HEK293 (cell line): Measurements from ENCODE around the gene NAAA.

Experiments used
- CTCF ChIP-seq: fragments of 450-650 bp; formaldehyde crosslinking; IDR thresholded peaks from 2 replicates; pipeline ENCODE4 v1.5.1; 2016; ENCODE audit warnings: missing biosample characterization, missing genetic modification characterization
- IKZF3 ChIP-seq: fragments of 450-650 bp; IDR thresholded peaks from 2 replicates; pipeline ENCODE4 v1.5.0; 2018; ENCODE audit warnings: missing biosample characterization, mild to moderate bottlenecking, missing genetic modification characterization, moderate library complexity
- KLF16 ChIP-seq: fragments of 450-650 bp; formaldehyde crosslinking; IDR thresholded peaks from 2 replicates; pipeline ENCODE4 v1.5.1; 2017; ENCODE audit warnings: missing biosample characterization, missing genetic modification characterization
- SALL2 ChIP-seq: fragments of 450-650 bp; formaldehyde crosslinking; IDR thresholded peaks from 2 replicates; pipeline ENCODE4 v1.5.0; 2017; ENCODE audit warnings: missing biosample characterization, mild to moderate bottlenecking, missing genetic modification characterization, borderline replicate concordance
- ZBTB44 ChIP-seq: fragments of 450-650 bp; IDR thresholded peaks from 2 replicates; pipeline ENCODE4 v1.5.1; 2018; ENCODE audit warnings: missing biosample characterization, mild to moderate bottlenecking, missing genetic modification characterization
- ZBTB49 ChIP-seq: fragments of 450-650 bp; formaldehyde crosslinking; IDR thresholded peaks from 2 replicates; pipeline ENCODE4 v1.5.1; 2016; ENCODE audit warnings: missing biosample characterization, missing genetic modification characterization, low read depth
- ZBTB7A ChIP-seq: fragments of 450-650 bp; formaldehyde crosslinking; IDR thresholded peaks from 2 replicates; pipeline ENCODE4 v1.5.1; 2016; ENCODE audit warnings: low read depth, missing biosample characterization, missing genetic modification characterization
- ZNF19 ChIP-seq: fragments of 450-650 bp; formaldehyde crosslinking; IDR thresholded peaks from 2 replicates; pipeline ENCODE4; 2016; ENCODE audit warnings: missing biosample characterization, missing genetic modification characterization, low read depth
- ZNF416 ChIP-seq: fragments of 450-650 bp; formaldehyde crosslinking; IDR thresholded peaks from 2 replicates; pipeline ENCODE4 v1.5.1; 2016; ENCODE audit warnings: missing biosample characterization, missing genetic modification characterization
- ZNF426 ChIP-seq: fragments of 450-650 bp; formaldehyde crosslinking; IDR thresholded peaks from 2 replicates; pipeline ENCODE4 v1.5.1; 2017; ENCODE audit warnings: missing biosample characterization, missing genetic modification characterization, mild to moderate bottlenecking, inconsistent platforms, moderate library complexity
- ZNF530 ChIP-seq: fragments of 450-650 bp; formaldehyde crosslinking; IDR thresholded peaks from 2 replicates; pipeline ENCODE4 v1.5.1; 2016; ENCODE audit warnings: low read depth, missing biosample characterization, missing genetic modification characterization
- ZNF561 ChIP-seq: fragments of 450-650 bp; IDR thresholded peaks from 2 replicates; pipeline ENCODE4 v1.5.1; 2018; ENCODE audit warnings: missing biosample characterization, missing genetic modification characterization, borderline replicate concordance

GRCh38 chr4:75876218-75876617, 64.6 kb downstream of the NAAA start:
- TF ChIP-seq CTCF = no peak
- no peak for TF ChIP-seq ZNF530 (tag by site-specific recombination)
- no peak for TF ChIP-seq ZNF561 (tag by site-specific recombination)
- no peak for TF ChIP-seq ZNF19 (tag by site-specific recombination)
- TF ChIP-seq ZBTB44 (tag by site-specific recombination) = no peak
- no peak for TF ChIP-seq SALL2 (tag by site-specific recombination)
- no peak for TF ChIP-seq ZNF416 (tag by site-specific recombination)
- TF ChIP-seq ZNF426 (tag by site-specific recombination) = no peak
- TF ChIP-seq IKZF3 (tag by site-specific recombination) = no peak
- no peak for TF ChIP-seq ZBTB7A
- no peak for TF ChIP-seq KLF16 (tag by site-specific recombination)
- no peak for TF ChIP-seq ZBTB49 (tag by site-specific recombination)
